Measurements from ENCODE around the gene CNST. TPM values are rescaled to one million over a fixed set of nuclear protein-coding genes. Genes with fewer than 3 reads are reported as not detected.
A peak's percentile ranks its signal among the peaks of the same experiment; 100 is the strongest.
"Not testable (repeated sequence)": the region's sequence is repeated elsewhere in the genome, so short reads cannot be mapped to it uniquely, and the experiment has no call there.

Gene CNST
- total and polyA plus RNA-seq, 9 of the 15 experiments (the other 6 are each of a cell fraction or from before 2014, with no cell fraction given), result 17.0 to 55.3 (median 30.8) TPM

DNA sequence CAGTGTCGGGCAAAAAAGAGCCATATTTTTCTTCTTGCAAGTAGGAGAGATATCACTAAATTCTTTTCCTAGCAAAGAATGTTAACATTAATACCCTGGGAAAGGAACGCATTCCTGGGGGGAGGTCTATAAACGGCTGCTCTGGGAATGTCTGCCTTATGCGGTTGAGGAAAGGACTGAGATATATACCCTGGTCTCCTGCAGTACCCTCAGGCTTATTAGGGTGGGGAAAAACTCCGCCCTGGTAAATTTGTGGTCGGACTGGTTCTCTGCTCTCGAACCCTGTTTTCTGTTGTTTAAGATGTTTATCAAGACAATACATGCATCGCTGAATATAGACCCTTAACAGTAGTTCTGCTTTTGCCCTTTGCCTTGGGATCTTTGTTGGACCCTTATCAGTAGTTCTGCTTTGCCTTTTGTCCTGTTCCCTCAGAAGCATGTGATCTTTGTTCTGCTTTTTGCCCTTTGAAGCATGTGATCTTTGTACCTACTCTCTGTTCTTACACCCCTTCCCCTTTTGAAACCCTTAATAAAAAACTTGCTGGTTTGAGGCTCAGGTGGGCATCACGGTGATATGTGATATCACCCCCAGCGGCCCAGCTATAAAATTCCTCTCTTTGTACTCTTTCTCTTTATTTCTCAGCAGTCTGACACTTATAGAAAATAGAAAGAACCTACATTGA, 128.1 kb downstream of the CNST start:
- H3K4me2 ChIP-seq (ENCODE audit: insufficient read depth, low read length); H3K79me2 ChIP-seq (ENCODE audit: control insufficient read depth, insufficient read depth, low read length); CTCF ChIA-PET (ENCODE audit: low intra/inter-chr PET ratio); ATAC-seq; POLR2A ChIA-PET; H3K27ac ChIP-seq (ENCODE audit: extremely low read depth, low read depth, low read length); H3K9me3 ChIP-seq (replicated peaks; ENCODE audit: control insufficient read depth, insufficient read depth, low read depth, low read length); H3K9ac ChIP-seq (ENCODE audit: insufficient read depth in 1 of 2, low read depth in 2 of 2, low read length in 2 of 2); DNase-seq (ENCODE audit: extremely low read depth in 1 of 4, low spot score in 3 of 4); H2AFZ ChIP-seq (ENCODE audit: low read depth, low read length); H3K36me3 ChIP-seq (ENCODE audit: control insufficient read depth, insufficient read depth, low read length); H3K4me3 ChIP-seq; H4K20me1 ChIP-seq (replicated peaks; ENCODE audit: control insufficient read depth, insufficient read depth, low read length); H3K27me3 ChIP-seq (ENCODE audit: control insufficient read depth in 2 of 2, insufficient read depth in 2 of 2, low read length in 2 of 2); in situ Hi-C loops (cut with MboI); BruUV-seq (replicated peaks); FAIRE-seq; H3K9me1 ChIP-seq (ENCODE audit: control insufficient read depth, insufficient read depth, low read length): not testable (repeated sequence)
- peaks cover 6 to 16% of the 10 kb centered on the region in 2 experiments for H3K4me1 ChIP-seq (replicated peaks in 1 of 2; ENCODE audit: control insufficient read depth in 2 of 2, insufficient read depth in 2 of 2, low read length in 2 of 2)
- intact Hi-C loops (cut with micrococcal nuclease), result loop anchor here (10.0 kb wide), 1 partner anchor 1540 kb away; the partner anchor contains the start of gene KIF26B
- 26% methylated on average over 10 of the region's 10 CpGs for WGBS (ENCODE audit: insufficient coverage, low coverage, missing lambda C conversion rate)
- TF ChIP-seq L3MBTL2 (IDR thresholded peaks at IDR 0.05) (peak; percentile 66), SMARCE1 (IDR thresholded peaks at IDR 0.05) (peak; percentile 46; the same call in 1 of the 2 replicates), SOX6 (IDR thresholded peaks at IDR 0.05) (peak; percentile 75; the same call in 1 of the 2 replicates), TRIM24 (IDR thresholded peaks at IDR 0.05) (0 out of 4 replicates have a peak, but pooled peaks have one; percentile 31 to 39), ZNF445 (CRISPR knock-in tag; IDR thresholded peaks at IDR 0.05; ENCODE audit: low read depth) (peak; percentile 58; the same call in 1 of the 2 replicates)

DNA sequence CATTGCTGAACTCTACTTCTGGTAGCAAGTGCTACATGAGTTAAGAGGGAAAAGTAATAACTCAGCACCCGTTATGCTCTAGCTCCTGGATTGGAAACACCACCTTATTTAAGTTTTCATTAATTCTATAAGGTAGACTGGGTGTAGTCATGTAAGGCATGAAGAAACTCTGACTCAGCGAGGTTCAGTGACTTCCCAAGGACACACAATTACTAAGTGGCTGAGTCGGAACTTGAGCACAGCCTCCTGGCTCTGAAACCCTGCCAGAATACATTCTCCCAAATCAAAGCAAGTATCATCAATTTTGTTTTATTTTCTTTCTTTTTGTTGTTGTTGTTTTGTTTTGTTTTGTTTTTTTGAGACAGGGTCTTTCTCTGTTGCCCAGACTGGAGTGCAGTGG, 128.9 kb downstream of the CNST start:
- WGBS (ENCODE audit: insufficient coverage, low coverage, missing lambda C conversion rate), result 35% methylated on average over 3 of the region's 3 CpGs
- no peak overlapping the region for H3K4me2 ChIP-seq (ENCODE audit: insufficient read depth, low read length)
- H3K27ac ChIP-seq (ENCODE audit: extremely low read depth, low read depth, low read length), result no peak overlapping the region
- H4K20me1 ChIP-seq (replicated peaks; ENCODE audit: control insufficient read depth, insufficient read depth, low read length), result no peaks in the 10 kb centered on the region
- H3K36me3 ChIP-seq (ENCODE audit: control insufficient read depth, insufficient read depth, low read length), result no peaks in the 10 kb centered on the region
- no peak for DNase-seq (ENCODE audit: extremely low read depth in 1 of 4, low spot score in 3 of 4)
- no peaks in the 10 kb centered on the region for H3K27me3 ChIP-seq (ENCODE audit: control insufficient read depth in 2 of 2, insufficient read depth in 2 of 2, low read length in 2 of 2)
- CTCF ChIA-PET (ENCODE audit: low intra/inter-chr PET ratio), result no interaction called here
- no peak for TF ChIP-seq ZNF644 (tag; IDR thresholded peaks at IDR 0.05; ENCODE audit: low read depth)
- no peak for TF ChIP-seq DNMT1 (IDR thresholded peaks at IDR 0.05)
- TF ChIP-seq E2F3 (CRISPR knock-in tag; IDR thresholded peaks at IDR 0.05), result no peak
- TF ChIP-seq BRD9 (IDR thresholded peaks at IDR 0.05; ENCODE audit: low read depth, partially characterized antibody), result no peak
- POLR2A ChIA-PET, result no interaction called here
- H3K79me2 ChIP-seq (ENCODE audit: control insufficient read depth, insufficient read depth, low read length), result no peaks in the 10 kb centered on the region
- no peak overlapping the region for H3K9ac ChIP-seq (ENCODE audit: insufficient read depth in 1 of 2, low read depth in 2 of 2, low read length in 2 of 2)
- intact Hi-C loops (cut with micrococcal nuclease) (loop anchor here (5.0 to 10.0 kb wide), 2 partner anchors 277 to 1540 kb away; partner anchors contain the start of gene KIF26B), in situ Hi-C loops (cut with MboI) (loop anchor here (5.0 kb wide), 1 partner anchor 198 kb away; no protein-coding TSS in a partner anchor)
- ATAC-seq, result no peak
- FAIRE-seq, result no peak
- H3K4me3 ChIP-seq, result no peak overlapping the region
- BruUV-seq (replicated peaks), result no TSS peak
- no peaks in the 10 kb centered on the region for H3K9me1 ChIP-seq (ENCODE audit: control insufficient read depth, insufficient read depth, low read length)
- no peaks in the 10 kb centered on the region; the same call in 1 of the 2 replicates for H3K9me3 ChIP-seq (replicated peaks; ENCODE audit: control insufficient read depth, insufficient read depth, low read depth, low read length)
- no peak overlapping the region for H2AFZ ChIP-seq (ENCODE audit: low read depth, low read length)
- peaks cover 6 to 11% of the 10 kb centered on the region in 2 experiments; a peak in 4 of 5 replicates for H3K4me1 ChIP-seq (replicated peaks in 1 of 2; ENCODE audit: control insufficient read depth in 2 of 2, insufficient read depth in 2 of 2, low read length in 2 of 2)

All from K562 (cell line).